Neuronal stem cell (in vitro differentiated cells): ENCODE data around the gene SRBD1.
A peak's percentile ranks its signal among the peaks of the same experiment; 100 is the strongest.

Experiments
- DNase-seq: peaks from one replicate; pipeline ENCODE4 v3.0.0-alpha.2; 2013; ENCODE audit warnings: low spot score
- H2AFZ ChIP-seq: one replicate; pipeline ENCODE4 v1.6.1; 2013; ENCODE audit warnings: mild to moderate bottlenecking, low read length, inconsistent platforms
- H2AK5ac ChIP-seq: 2 replicates; pipeline ENCODE4 v1.6.1; 2013; ENCODE audit warnings: low read depth, mild to moderate bottlenecking, inconsistent platforms, low read length, moderate library complexity, mixed read lengths
- H2BK120ac ChIP-seq: 2 replicates; pipeline ENCODE4 v1.6.1; 2013; ENCODE audit warnings: low read depth, mild to moderate bottlenecking, inconsistent platforms, low read length, moderate library complexity, mixed read lengths
- H2BK12ac ChIP-seq: one replicate; pipeline ENCODE4 v1.6.1; 2013; ENCODE audit warnings: low read length, inconsistent platforms
- H2BK15ac ChIP-seq: 2 replicates; pipeline ENCODE4 v1.6.1; 2013; ENCODE audit warnings: mild to moderate bottlenecking, low read length, inconsistent platforms, mixed read lengths
- H2BK5ac ChIP-seq: one replicate; pipeline ENCODE4 v1.6.1; 2013; ENCODE audit warnings: inconsistent platforms, mild to moderate bottlenecking, low read length, moderate library complexity
- H3K14ac ChIP-seq: one replicate; pipeline ENCODE4 v1.6.1; 2013; ENCODE audit warnings: low read length, inconsistent platforms
- H3K18ac ChIP-seq: 2 replicates; pipeline ENCODE4 v1.6.1; 2013; ENCODE audit warnings: low read length, inconsistent platforms
- H3K23ac ChIP-seq: 2 replicates; pipeline ENCODE4 v1.6.1; 2013; ENCODE audit warnings: low read depth, mild to moderate bottlenecking, mixed read lengths, low read length, inconsistent platforms; ENCODE audit not compliant: poor library complexity
- H3K27ac ChIP-seq: replicated peaks from 3 replicates; pipeline ENCODE4 v1.5.1; 2013; ENCODE audit warnings: low read length, inconsistent platforms
- H3K27me3 ChIP-seq, 3 experiments: 2 replicates each; pipeline ENCODE4 v1.6.1; 2013; ENCODE audit warnings: low read length in 3 of 3, mild to moderate bottlenecking in 2 of 3, inconsistent platforms in 1 of 3, low read depth in 1 of 3, mixed read lengths in 1 of 3, moderate library complexity in 1 of 3; ENCODE audit not compliant: control insufficient read depth in 3 of 3, insufficient read depth in 3 of 3
- H3K36me3 ChIP-seq, 2 donors: replicated peaks in 1 of 2; 2 replicates each; pipeline ENCODE4 v1.6.1; 2013; ENCODE audit warnings: low read length in 2 of 2; ENCODE audit not compliant: control insufficient read depth in 2 of 2, insufficient read depth in 2 of 2
- H3K4ac ChIP-seq: 2 replicates; pipeline ENCODE4 v1.6.1; 2013; ENCODE audit warnings: inconsistent platforms, mild to moderate bottlenecking, low read length, moderate library complexity
- H3K4me1 ChIP-seq, 2 donors: 1 replicate in 1 of 2; 2 replicates in 1 of 2; pipeline ENCODE4 v1.6.1; 2013; ENCODE audit warnings: low read length in 2 of 2, low read depth in 1 of 2; ENCODE audit not compliant: control insufficient read depth in 2 of 2, insufficient read depth in 1 of 2
- H3K4me2 ChIP-seq: one replicate; pipeline ENCODE4 v1.6.1; 2013; ENCODE audit warnings: mild to moderate bottlenecking, low read length, inconsistent platforms; ENCODE audit not compliant: insufficient read depth, poor library complexity, severe bottlenecking
- H3K4me3 ChIP-seq, 2 donors: 2 replicates each; pipeline ENCODE4 v1.5.1; 2013; ENCODE audit warnings: low read length in 2 of 2, mild to moderate bottlenecking in 2 of 2, inconsistent platforms in 1 of 2, moderate library complexity in 1 of 2
- H3K79me1 ChIP-seq: one replicate; pipeline ENCODE4 v1.6.1; 2013; ENCODE audit warnings: low read depth, mild to moderate bottlenecking, inconsistent platforms, low read length, moderate library complexity
- H3K9ac ChIP-seq: one replicate; pipeline ENCODE4 v1.6.1; 2013; ENCODE audit warnings: mild to moderate bottlenecking, low read depth, low read length, inconsistent platforms; ENCODE audit not compliant: poor library complexity
- H3K9me3 ChIP-seq, 2 donors: replicated peaks in 1 of 2; 2 replicates each; pipeline versions ENCODE3 to v1.6.1; 2013; ENCODE audit warnings: low read length in 2 of 2, mild to moderate bottlenecking in 2 of 2, inconsistent platforms in 1 of 2, low read depth in 1 of 2, mixed read lengths in 1 of 2, moderate library complexity in 1 of 2; ENCODE audit not compliant: control insufficient read depth in 2 of 2, insufficient read depth in 1 of 2
- H4K8ac ChIP-seq: one replicate; pipeline ENCODE4 v1.6.1; 2013; ENCODE audit warnings: low read depth, mild to moderate bottlenecking, inconsistent platforms, low read length, moderate library complexity
- H4K91ac ChIP-seq: one replicate; pipeline ENCODE4 v1.6.1; 2013; ENCODE audit warnings: low read length, low read depth, mild to moderate bottlenecking, inconsistent platforms; ENCODE audit not compliant: poor library complexity
- WGBS, 2 donors: extraction: QIAGEN DNeasy Blood & Tissue Kit; methylation state at CpG; one replicate each; pipeline ENCODE4 v1.1.7; 2013; ENCODE audit warnings: missing lambda C conversion rate in 2 of 2, mixed read lengths in 1 of 2; ENCODE audit not compliant: insufficient read length in 2 of 2, insufficient replicate concordance in 1 of 2; ENCODE audit errors: extremely low coverage in 2 of 2; 5-methylcytosine and 5-hydroxymethylcytosine counted together

Gene SRBD1

GRCh38 chr2:45649858-45650811, 39.1 kb upstream of the SRBD1 start:
- no peaks in the 10 kb centered on the region for H3K36me3 ChIP-seq
- H2BK120ac ChIP-seq: no peak overlapping the region
- no peak overlapping the region for H4K91ac ChIP-seq
- peak overlapping the region; percentile 98 for H3K4me2 ChIP-seq
- DNase-seq: peak; percentile 52
- H2BK12ac ChIP-seq: no peak overlapping the region
- peaks cover 7% of the 10 kb centered on the region for H3K79me1 ChIP-seq
- H3K9me3 ChIP-seq: no peaks in the 10 kb centered on the region
- H4K8ac ChIP-seq: no peak overlapping the region
- peaks cover 12 to 19% of the 10 kb centered on the region in 2 donors for H3K4me1 ChIP-seq
- WGBS, 2 donors: no CpG with 5 or more reads among the region's 66 CpGs
- H3K18ac ChIP-seq: peak overlapping the region; percentile 87
- H3K4me3 ChIP-seq: peak overlapping the region; percentile 70 to 80
- H2AK5ac ChIP-seq: no peak overlapping the region
- H2AFZ ChIP-seq: peak overlapping the region; percentile 96
- H3K4ac ChIP-seq: no peak overlapping the region
- H3K9ac ChIP-seq: peak overlapping the region; percentile 86
- no peak overlapping the region for H2BK5ac ChIP-seq
- no peak overlapping the region for H2BK15ac ChIP-seq
- H3K14ac ChIP-seq: no peak overlapping the region
- H3K27ac ChIP-seq: no peak overlapping the region
- peak overlapping the region; percentile 58 for H3K23ac ChIP-seq
- H3K27me3 ChIP-seq: peaks cover 0 to 30% (median 8%) of the 10 kb centered on the region in 3 experiments

DNA sequence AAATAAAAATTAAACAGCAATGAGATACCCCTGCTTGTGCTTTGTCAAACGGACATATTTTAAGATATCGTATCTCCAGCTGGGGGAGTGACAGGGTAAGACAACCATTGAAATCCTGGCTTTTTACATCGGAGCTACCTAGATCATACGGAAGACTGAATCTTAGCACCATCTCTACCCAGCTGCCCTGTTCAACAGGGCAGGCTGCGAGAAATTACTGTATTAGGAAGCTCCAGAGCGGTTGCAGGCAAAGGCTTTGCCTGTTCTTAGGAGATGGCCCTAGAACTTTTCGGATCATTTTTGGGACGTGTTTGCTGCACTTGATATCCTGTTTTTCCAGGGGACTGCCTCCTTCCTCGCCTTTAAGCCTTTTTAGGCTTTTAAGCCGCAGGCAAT, 38.4 kb upstream of the SRBD1 start:
- H3K18ac ChIP-seq: no peak overlapping the region
- H2AFZ ChIP-seq: peak overlapping the region; percentile 96
- DNase-seq: no peak
- no peaks in the 10 kb centered on the region for H3K9me3 ChIP-seq
- no peak overlapping the region for H2AK5ac ChIP-seq
- no peak overlapping the region for H3K27ac ChIP-seq
- H3K14ac ChIP-seq: no peak overlapping the region
- H3K4ac ChIP-seq: no peak overlapping the region
- no peak overlapping the region for H2BK15ac ChIP-seq
- no CpG with 5 or more reads among the region's 10 CpGs for WGBS, 2 donors
- no peak overlapping the region for H3K9ac ChIP-seq
- peak overlapping the region; percentile 98 for H3K4me2 ChIP-seq
- no peak overlapping the region for H2BK12ac ChIP-seq
- H3K36me3 ChIP-seq: no peaks in the 10 kb centered on the region
- H2BK5ac ChIP-seq: no peak overlapping the region
- H3K4me1 ChIP-seq: peaks cover 12 to 19% of the 10 kb centered on the region in 2 donors
- peaks cover 7% of the 10 kb centered on the region for H3K79me1 ChIP-seq
- no peak overlapping the region for H4K91ac ChIP-seq
- no peak overlapping the region for H2BK120ac ChIP-seq
- peak overlapping the region in 1 of 2 donors; percentile 70 for H3K4me3 ChIP-seq
- H3K23ac ChIP-seq: no peak overlapping the region
- peaks cover under 1 to 30% (median 8%) of the 10 kb centered on the region in 3 experiments for H3K27me3 ChIP-seq
- no peak overlapping the region for H4K8ac ChIP-seq

- H3K4me3 ChIP-seq: no peak overlapping the region
- no CpG with 5 or more reads among the region's 2 CpGs for WGBS, 2 donors
- no peaks in the 10 kb centered on the region for H3K36me3 ChIP-seq
- H3K4me1 ChIP-seq: peaks cover 12 to 18% of the 10 kb centered on the region in 2 donors
- no peak overlapping the region for H3K27ac ChIP-seq
- no peaks in the 10 kb centered on the region for H3K9me3 ChIP-seq
- H3K9ac ChIP-seq: no peak overlapping the region
- H3K79me1 ChIP-seq: peaks cover 7% of the 10 kb centered on the region
- no peak overlapping the region for H2AK5ac ChIP-seq
- H2BK5ac ChIP-seq: no peak overlapping the region
- no peak for DNase-seq
- H2BK15ac ChIP-seq: no peak overlapping the region
- H2BK12ac ChIP-seq: no peak overlapping the region
- H4K91ac ChIP-seq: no peak overlapping the region
- H3K4ac ChIP-seq: no peak overlapping the region
- no peak overlapping the region for H3K14ac ChIP-seq
- H3K27me3 ChIP-seq: peaks cover 6 to 30% (median 8%) of the 10 kb centered on the region in 3 experiments
- H4K8ac ChIP-seq: no peak overlapping the region
- H2AFZ ChIP-seq: no peak overlapping the region
- H2BK120ac ChIP-seq: no peak overlapping the region
- no peak overlapping the region for H3K4me2 ChIP-seq
- H3K23ac ChIP-seq: no peak overlapping the region
- no peak overlapping the region for H3K18ac ChIP-seq
Observed at GRCh38 chr2:45648636-45649035, 37.6 kb upstream of the SRBD1 start.

- Histone ChIP-seq H2AK5ac (no peak overlapping the region), H3K9ac (no peak overlapping the region), H3K4me3 (no peak overlapping the region), H3K9me3 (no peaks in the 10 kb centered on the region), H4K8ac (no peak overlapping the region), H3K27ac (no peak overlapping the region), H2BK12ac (no peak overlapping the region), H3K18ac (no peak overlapping the region), H2BK120ac (no peak overlapping the region), H3K36me3 (no peaks in the 10 kb centered on the region), H3K4ac (no peak overlapping the region), H2AFZ (no peak overlapping the region), H3K4me2 (no peak overlapping the region), H3K27me3 (peaks cover 8 to 30% (median 9%) of the 10 kb centered on the region in 3 experiments), H2BK5ac (no peak overlapping the region), H3K4me1 (peaks cover 12 to 14% of the 10 kb centered on the region in 2 donors), H3K14ac (no peak overlapping the region), H3K79me1 (peaks cover 7% of the 10 kb centered on the region), H3K23ac (no peak overlapping the region), H2BK15ac (no peak overlapping the region), H4K91ac (no peak overlapping the region)
- no peak for DNase-seq
- no CpG with 5 or more reads among the region's 3 CpGs for WGBS, 2 donors
Observed at GRCh38 chr2:45647986-45648520, 37.0 kb upstream of the SRBD1 start.
